ENCODE results near the gene MOV10.

DNA sequence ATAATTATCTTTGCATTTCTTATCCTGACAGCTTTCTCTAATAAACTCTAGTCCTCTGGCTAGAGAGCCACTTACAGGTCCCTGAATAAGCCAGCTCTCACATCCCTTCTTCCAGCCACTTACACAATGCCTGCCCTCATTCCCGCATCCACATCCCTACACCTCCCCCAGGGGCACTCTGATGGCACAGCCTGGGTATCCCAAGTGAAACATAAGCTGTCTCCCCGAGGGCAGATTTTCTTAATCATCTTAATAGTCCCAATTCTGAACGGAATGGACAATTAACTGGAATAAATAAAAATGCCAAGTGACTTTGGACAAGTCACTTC, 27.6 kb downstream of the MOV10 start:
- TF ChIP-seq, protein P1, sequence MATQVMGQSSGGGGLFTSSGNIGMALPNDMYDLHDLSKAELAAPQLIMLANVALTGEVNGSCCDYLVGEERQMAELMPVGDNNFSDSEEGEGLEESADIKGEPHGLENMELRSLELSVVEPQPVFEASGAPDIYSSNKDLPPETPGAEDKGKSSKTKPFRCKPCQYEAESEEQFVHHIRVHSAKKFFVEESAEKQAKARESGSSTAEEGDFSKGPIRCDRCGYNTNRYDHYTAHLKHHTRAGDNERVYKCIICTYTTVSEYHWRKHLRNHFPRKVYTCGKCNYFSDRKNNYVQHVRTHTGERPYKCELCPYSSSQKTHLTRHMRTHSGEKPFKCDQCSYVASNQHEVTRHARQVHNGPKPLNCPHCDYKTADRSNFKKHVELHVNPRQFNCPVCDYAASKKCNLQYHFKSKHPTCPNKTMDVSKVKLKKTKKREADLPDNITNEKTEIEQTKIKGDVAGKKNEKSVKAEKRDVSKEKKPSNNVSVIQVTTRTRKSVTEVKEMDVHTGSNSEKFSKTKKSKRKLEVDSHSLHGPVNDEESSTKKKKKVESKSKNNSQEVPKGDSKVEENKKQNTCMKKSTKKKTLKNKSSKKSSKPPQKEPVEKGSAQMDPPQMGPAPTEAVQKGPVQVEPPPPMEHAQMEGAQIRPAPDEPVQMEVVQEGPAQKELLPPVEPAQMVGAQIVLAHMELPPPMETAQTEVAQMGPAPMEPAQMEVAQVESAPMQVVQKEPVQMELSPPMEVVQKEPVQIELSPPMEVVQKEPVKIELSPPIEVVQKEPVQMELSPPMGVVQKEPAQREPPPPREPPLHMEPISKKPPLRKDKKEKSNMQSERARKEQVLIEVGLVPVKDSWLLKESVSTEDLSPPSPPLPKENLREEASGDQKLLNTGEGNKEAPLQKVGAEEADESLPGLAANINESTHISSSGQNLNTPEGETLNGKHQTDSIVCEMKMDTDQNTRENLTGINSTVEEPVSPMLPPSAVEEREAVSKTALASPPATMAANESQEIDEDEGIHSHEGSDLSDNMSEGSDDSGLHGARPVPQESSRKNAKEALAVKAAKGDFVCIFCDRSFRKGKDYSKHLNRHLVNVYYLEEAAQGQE (IDR thresholded peaks at IDR 0.05; ENCODE audit: insufficient replicate concordance, low read depth): no peak
- TF ChIP-seq, protein P2, sequence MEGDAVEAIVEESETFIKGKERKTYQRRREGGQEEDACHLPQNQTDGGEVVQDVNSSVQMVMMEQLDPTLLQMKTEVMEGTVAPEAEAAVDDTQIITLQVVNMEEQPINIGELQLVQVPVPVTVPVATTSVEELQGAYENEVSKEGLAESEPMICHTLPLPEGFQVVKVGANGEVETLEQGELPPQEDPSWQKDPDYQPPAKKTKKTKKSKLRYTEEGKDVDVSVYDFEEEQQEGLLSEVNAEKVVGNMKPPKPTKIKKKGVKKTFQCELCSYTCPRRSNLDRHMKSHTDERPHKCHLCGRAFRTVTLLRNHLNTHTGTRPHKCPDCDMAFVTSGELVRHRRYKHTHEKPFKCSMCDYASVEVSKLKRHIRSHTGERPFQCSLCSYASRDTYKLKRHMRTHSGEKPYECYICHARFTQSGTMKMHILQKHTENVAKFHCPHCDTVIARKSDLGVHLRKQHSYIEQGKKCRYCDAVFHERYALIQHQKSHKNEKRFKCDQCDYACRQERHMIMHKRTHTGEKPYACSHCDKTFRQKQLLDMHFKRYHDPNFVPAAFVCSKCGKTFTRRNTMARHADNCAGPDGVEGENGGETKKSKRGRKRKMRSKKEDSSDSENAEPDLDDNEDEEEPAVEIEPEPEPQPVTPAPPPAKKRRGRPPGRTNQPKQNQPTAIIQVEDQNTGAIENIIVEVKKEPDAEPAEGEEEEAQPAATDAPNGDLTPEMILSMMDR (IDR thresholded peaks at IDR 0.05; ENCODE audit: insufficient read depth, low read length): no peak
- TF ChIP-seq POLR2AphosphoS5 (IDR thresholded peaks at IDR 0.05; ENCODE audit: low read depth) (no peak), GABPA (IDR thresholded peaks at IDR 0.05; ENCODE audit: low read depth) (no peak)

All from HL-60 (cell line).